Measurements from ENCODE around the gene LRIT3. TPM values are rescaled to one million over a fixed set of nuclear protein-coding genes. Genes with fewer than 3 reads are reported as not detected.

The LRIT3 gene
- total and polyA plus RNA-seq, 2 of the 8 experiments (the other 6 are each of a cell fraction or from before 2014, with no cell fraction given): 0.11 TPM; not detected in 1

DNA sequence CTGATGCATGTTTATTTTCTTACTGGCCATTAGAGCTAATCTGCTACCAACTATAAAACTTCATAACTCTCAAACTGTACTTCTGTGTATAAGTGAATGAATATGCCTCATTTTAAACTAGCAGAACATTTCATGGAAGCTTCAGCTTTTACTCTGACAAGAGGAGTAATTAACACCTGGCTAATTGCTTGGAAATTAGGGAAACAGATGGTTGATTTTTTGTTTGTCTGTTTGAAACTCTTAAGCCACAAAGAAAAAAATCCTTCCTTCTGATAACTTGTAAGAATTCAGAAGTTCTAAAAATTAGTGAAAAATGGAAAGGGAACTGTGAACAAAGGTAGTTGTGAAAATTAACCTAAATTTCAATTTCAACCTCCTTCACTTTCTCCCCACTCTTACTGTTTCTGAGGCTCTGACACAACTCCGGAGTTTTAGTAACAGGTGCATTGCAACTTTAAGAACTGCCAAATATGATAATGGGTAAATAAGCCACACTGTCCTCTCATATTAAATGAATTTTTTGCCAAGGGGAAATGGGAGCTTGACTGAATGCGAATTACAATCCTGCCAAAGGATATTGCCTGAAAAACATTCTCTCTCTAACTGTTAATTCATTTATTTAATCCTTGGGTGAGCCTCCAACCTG lies 65.8 kb downstream of the LRIT3 start:
- no peak overlapping the region for H3K27ac ChIP-seq (ENCODE audit: low read depth, low read length)
- FAIRE-seq: no peak
- no peak overlapping the region for H2AFZ ChIP-seq (ENCODE audit: low read length)
- H3K4me3 ChIP-seq (ENCODE audit: extremely low read depth in 1 of 4, insufficient read depth in 2 of 4, low read depth in 3 of 4, low read length in 4 of 4): peak overlapping the region in 1 of 4 experiments; percentile 13; a peak in 1 of 8 replicates
- no peak overlapping the region for H3K18ac ChIP-seq (ENCODE audit: extremely low read depth, low read length)
- H3K79me1 ChIP-seq (ENCODE audit: low read depth, low read length): no peaks in the 10 kb centered on the region
- H3K9me3 ChIP-seq (ENCODE audit: insufficient read depth in 2 of 2, low read depth in 1 of 2, low read length in 1 of 2): no peaks in the 10 kb centered on the region
- no peak overlapping the region for H3K23ac ChIP-seq (ENCODE audit: insufficient read length)
- H4K20me1 ChIP-seq (replicated peaks in 1 of 2; ENCODE audit: control insufficient read depth in 1 of 2, insufficient read depth in 2 of 2, low read length in 2 of 2): no peaks in the 10 kb centered on the region
- no peak overlapping the region for H4K8ac ChIP-seq (ENCODE audit: extremely low read depth, insufficient read depth, low read length)
- H2AK5ac ChIP-seq (ENCODE audit: low read depth, low read length): no peak overlapping the region
- H3K9ac ChIP-seq (replicated peaks in 1 of 4; ENCODE audit: extremely low read depth in 1 of 4, low read depth in 3 of 4, low read length in 3 of 4): no peak overlapping the region
- no peaks in the 10 kb centered on the region for H3K36me3 ChIP-seq (ENCODE audit: control insufficient read depth in 2 of 4, insufficient read depth in 4 of 4, low read length in 3 of 4)
- H3K14ac ChIP-seq (ENCODE audit: insufficient read length): no peak overlapping the region
- TF ChIP-seq MAFK (IDR thresholded peaks at IDR 0.05; ENCODE audit: low read depth, low read length) (no peak), EZH2 (IDR thresholded peaks at IDR 0.05; ENCODE audit: low read depth, low read length, severe bottlenecking) (no peak), CREB1 (IDR thresholded peaks at IDR 0.05) (no peak), EGR1 (IDR thresholded peaks at IDR 0.05; ENCODE audit: borderline replicate concordance, low read depth, low read length) (no peak), GABPA (IDR thresholded peaks at IDR 0.05; ENCODE audit: borderline replicate concordance, insufficient read depth, low read length) (no peak), SRF (IDR thresholded peaks at IDR 0.05; ENCODE audit: low read depth, low read length) (no peak), TCF12 (IDR thresholded peaks at IDR 0.05; ENCODE audit: low read depth, low read length) (no peak), TAF7 (optimal IDR thresholded peaks at IDR 0.05; ENCODE audit: borderline replicate concordance, low read depth, low read length) (no peak), FOSL1 (IDR thresholded peaks at IDR 0.05; ENCODE audit: insufficient read depth, low read depth, low read length) (no peak), RAD21 (IDR thresholded peaks at IDR 0.05 in 1 of 2, conservative IDR thresholded peaks at IDR 0.05 in 1 of 2; ENCODE audit: low read depth in 2 of 2, low read length in 2 of 2) (no peak)
- TF ChIP-seq, protein P1, sequence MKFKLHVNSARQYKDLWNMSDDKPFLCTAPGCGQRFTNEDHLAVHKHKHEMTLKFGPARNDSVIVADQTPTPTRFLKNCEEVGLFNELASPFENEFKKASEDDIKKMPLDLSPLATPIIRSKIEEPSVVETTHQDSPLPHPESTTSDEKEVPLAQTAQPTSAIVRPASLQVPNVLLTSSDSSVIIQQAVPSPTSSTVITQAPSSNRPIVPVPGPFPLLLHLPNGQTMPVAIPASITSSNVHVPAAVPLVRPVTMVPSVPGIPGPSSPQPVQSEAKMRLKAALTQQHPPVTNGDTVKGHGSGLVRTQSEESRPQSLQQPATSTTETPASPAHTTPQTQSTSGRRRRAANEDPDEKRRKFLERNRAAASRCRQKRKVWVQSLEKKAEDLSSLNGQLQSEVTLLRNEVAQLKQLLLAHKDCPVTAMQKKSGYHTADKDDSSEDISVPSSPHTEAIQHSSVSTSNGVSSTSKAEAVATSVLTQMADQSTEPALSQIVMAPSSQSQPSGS (IDR thresholded peaks at IDR 0.05; ENCODE audit: low read length): no peak
- no peak overlapping the region for H3K56ac ChIP-seq (replicated peaks; ENCODE audit: insufficient read length, low read depth, low read length)
- no peak overlapping the region for H4K91ac ChIP-seq (replicated peaks; ENCODE audit: insufficient read length, low read length)
- H2BK20ac ChIP-seq (ENCODE audit: low read length): no peak overlapping the region
- H3K4ac ChIP-seq (replicated peaks; ENCODE audit: insufficient read length, low read depth, low read length): no peak overlapping the region
- peaks cover 0 to 12% (median 6%) of the 10 kb centered on the region in 4 experiments; a peak in 5 of 7 replicates for H3K4me1 ChIP-seq (replicated peaks in 1 of 4; ENCODE audit: control insufficient read depth in 3 of 4, insufficient read depth in 4 of 4, low read length in 3 of 4)
- H3K27me3 ChIP-seq (replicated peaks in 1 of 4; ENCODE audit: control insufficient read depth in 3 of 4, extremely low read depth in 1 of 4, insufficient read depth in 3 of 4, low read length in 3 of 4): no peaks in the 10 kb centered on the region
- H2BK120ac ChIP-seq (replicated peaks; ENCODE audit: low read depth, low read length): no peak overlapping the region
- ChIA-PET POLR2A (ENCODE audit: partially characterized antibody) (interaction anchor here (0.6 kb wide), 1 partner anchor 481 kb away, joined by 3 read pairs; no protein-coding TSS in a partner anchor), CTCF (ENCODE audit: partially characterized antibody) (interaction anchor here (0.7 to 1.1 kb wide), 2 partner anchors 12 to 66 kb away, joined by 3 read pairs; no protein-coding TSS in a partner anchor)
- H3K23me2 ChIP-seq (ENCODE audit: low read depth, low read length): no peaks in the 10 kb centered on the region
- H2BK5ac ChIP-seq (ENCODE audit: low read depth, low read length): no peak overlapping the region
- no peak overlapping the region for H4K5ac ChIP-seq (ENCODE audit: insufficient read length, low read depth, low read length)
- H3K79me2 ChIP-seq (ENCODE audit: control insufficient read depth in 1 of 2, insufficient read depth in 2 of 2, low read length in 2 of 2): no peaks in the 10 kb centered on the region
- H3K4me2 ChIP-seq (ENCODE audit: insufficient read depth in 1 of 2, low read depth in 2 of 2, low read length in 2 of 2): peak overlapping the region in 1 of 2 experiments; percentile 32; a peak in 2 of 4 replicates
- no peak overlapping the region for H2BK15ac ChIP-seq (ENCODE audit: low read length)
- 84% methylated on average over 2 of the region's 2 CpGs; no CpG with 5 or more reads in 1 of the 2 experiments for WGBS, 2 experiments (ENCODE audit: extremely low coverage in 1 of 2, insufficient coverage in 1 of 2, insufficient read length in 1 of 2, insufficient replicate concordance in 2 of 2, low coverage in 1 of 2, low lambda C conversion rate in 2 of 2, missing lambda C conversion rate in 1 of 2)
- no peak overlapping the region for H2BK12ac ChIP-seq (ENCODE audit: low read depth, low read length)
- DNase-seq (ENCODE audit: low read depth in 1 of 2, low spot score in 2 of 2): no peak

All from H1 (cell line).